A549 (cell line): ENCODE measurements around the gene SETBP1. TPM values are rescaled to one million over a fixed set of nuclear protein-coding genes. Genes with fewer than 3 reads are reported as not detected.
A peak's percentile ranks its signal among the peaks of the same experiment; 100 is the strongest.

Source experiments
- ATAC-seq, 2 experiments: fragments of 200-7000 bp in 1 of 2; fragments of >200 bp in 1 of 2; cut with Nextera tagmentation in 1 of 2; cut with Tn5 transposase in 1 of 2; 3 replicates each; pipeline versions ENCODE4 v1.8.0 to v1.9.1; 2018 to 2020; ENCODE audit warnings: mild to moderate bottlenecking in 1 of 2, moderate library complexity in 1 of 2
- CTCF ChIA-PET: fragments of 300-600 bp; sonication (Branson Sonifier 250); formaldehyde crosslinking; extraction: SDS; loops from one replicate; lab custom pipeline; 2021; ENCODE audit warnings: antibody characterized with exemption, inconsistent platforms; lab: Yijun Ruan, JAX
- POLR2A ChIA-PET: fragments of 350-600 bp; formaldehyde crosslinking; extraction: SDS; loops from one replicate; lab custom pipeline; 2021; ENCODE audit warnings: antibody characterized with exemption, inconsistent platforms; lab: Yijun Ruan, JAX
- DNase-seq, 2 experiments: peaks; one replicate each; pipeline versions ENCODE4 v3.0.0 to v3.0.0-alpha.2; 2011 to 2016; ENCODE audit warnings: low read depth in 1 of 2, low spot score in 1 of 2
- FAIRE-seq: peaks from 2 replicates; lab custom pipeline; 2011; peaks lifted over from hg19 to GRCh38; lab: Jason Lieb, UNC
- H3K27ac ChIP-seq, 2 experiments: fragments of >200 bp; sonication (Bioruptor Twin); formaldehyde crosslinking; 3 replicates each; pipeline ENCODE4 v1.5.1; 2016 to 2017
- H3K4me1 ChIP-seq: fragments of >200 bp; sonication (Bioruptor Twin); formaldehyde crosslinking; 3 replicates; pipeline ENCODE4 v1.6.1; 2016
- H3K4me2 ChIP-seq: fragments of >200 bp; sonication (Bioruptor Twin); formaldehyde crosslinking; 3 replicates; pipeline ENCODE4 v1.6.1; 2016
- H3K4me3 ChIP-seq: fragments of >200 bp; sonication (Bioruptor Twin); formaldehyde crosslinking; 3 replicates; pipeline ENCODE4 v1.5.1; 2016
- H3K9me3 ChIP-seq: fragments of >200 bp; sonication (Bioruptor Twin); formaldehyde crosslinking; 3 replicates; pipeline ENCODE4 v1.6.1; 2016
- CBX2 ChIP-seq: fragments of 200-600 bp; sonication (generic); IDR thresholded peaks from 2 replicates; pipeline ENCODE4 v1.6.1; 2016; ENCODE audit warnings: low read depth, mild to moderate bottlenecking, borderline replicate concordance
- CBX8 ChIP-seq: fragments of 200-600 bp; sonication (generic); IDR thresholded peaks from 2 replicates; pipeline ENCODE4 v1.6.1; 2016
- CEBPB ChIP-seq, 2 experiments: fragments of >200 bp in 1 of 2; sonication (Bioruptor Twin) in 1 of 2; formaldehyde crosslinking in 1 of 2; IDR thresholded peaks; 2 replicates each; pipeline ENCODE4 v1.6.1; 2012 to 2016
- CHD4 ChIP-seq: fragments of 200-600 bp; sonication (generic); IDR thresholded peaks from 2 replicates; pipeline ENCODE4 v1.6.1; 2016; ENCODE audit warnings: antibody characterized with exemption, mild to moderate bottlenecking, borderline replicate concordance
- EHF ChIP-seq: fragments of 250-450 bp; sonication (Bioruptor Pico); IDR thresholded peaks from 2 replicates; pipeline ENCODE4 v1.5.0; 2020; ENCODE audit warnings: mild to moderate bottlenecking
- EP300 ChIP-seq, 2 experiments: fragments of >200 bp; sonication (Bioruptor Twin); formaldehyde crosslinking; IDR thresholded peaks; 2 replicates in 1 of 2; 3 replicates in 1 of 2; pipeline ENCODE4 v1.6.1; 2016 to 2017
- FOSB ChIP-seq: fragments of 250-450 bp; sonication (Bioruptor Pico); IDR thresholded peaks from 2 replicates; pipeline ENCODE4 v1.5.0; 2020; ENCODE audit warnings: mild to moderate bottlenecking, moderate library complexity
- HDAC2 ChIP-seq: fragments of 200-600 bp; sonication (generic); IDR thresholded peaks from 2 replicates; pipeline ENCODE4 v1.6.1; 2016
- HOXB5 ChIP-seq: fragments of 250-450 bp; sonication (Bioruptor Pico); IDR thresholded peaks from 2 replicates; pipeline ENCODE4 v1.5.0; 2020; ENCODE audit warnings: mild to moderate bottlenecking, moderate library complexity
- KDM1A ChIP-seq: fragments of 200-600 bp; sonication (generic); IDR thresholded peaks from 2 replicates; pipeline ENCODE4 v1.6.1; 2016; ENCODE audit warnings: low read depth, mild to moderate bottlenecking
- MAFK ChIP-seq: fragments of 450-650 bp; IDR thresholded peaks from 2 replicates; pipeline ENCODE4 v1.6.1; 2014; ENCODE audit not compliant: partially characterized antibody
- MAZ ChIP-seq: fragments of 150-350 bp; IDR thresholded peaks from 2 replicates; pipeline ENCODE4 v1.6.1; 2014; ENCODE audit warnings: antibody characterized with exemption, low read depth, low read length, borderline replicate concordance
- NPAS2 ChIP-seq: fragments of 250-450 bp; sonication (Bioruptor Pico); IDR thresholded peaks from 2 replicates; pipeline ENCODE4 v1.8.0; 2022; ENCODE audit warnings: mild to moderate bottlenecking, moderate library complexity, borderline replicate concordance
- SMC3 ChIP-seq: fragments of >200 bp; sonication (Bioruptor Twin); formaldehyde crosslinking; IDR thresholded peaks from 3 replicates; pipeline ENCODE4 v1.6.1; 2018; ENCODE audit warnings: inconsistent platforms
- WGBS: methylation state at CpG from one replicate; pipeline ENCODE4 v1.1.6; 2017; ENCODE audit errors: missing lambda C conversion rate; 5-methylcytosine and 5-hydroxymethylcytosine counted together
- polyA plus RNA-seq, 4 experiments: library from polyadenylated mRNA; depleted of rRNA in 3 of 4; stranded (reverse); fragments of >200 nt; fragmentation: RNase III in 1 of 4; extraction: RNeasy Plus Mini Kit Qiagen cat#74134 plus additional on column Dnase treatment in 1 of 4; gene quantifications; 2 replicates in 3 of 4; 3 replicates in 1 of 4; pipeline ENCODE4 v1.2.3, GENCODE V29; 2011 to 2017
- TF ChIP-seq, protein P1 (sequence below): fragments of 250-450 bp; sonication (Bioruptor Pico); IDR thresholded peaks from 2 replicates; pipeline ENCODE4 v1.5.0; 2021; ENCODE audit warnings: mild to moderate bottlenecking, moderate library complexity, borderline replicate concordance
- TF ChIP-seq, protein P2 (sequence below): fragments of 200-600 bp; sonication (generic); IDR thresholded peaks from 2 replicates; pipeline ENCODE4 v1.6.1; 2016; ENCODE audit warnings: antibody characterized with exemption, mild to moderate bottlenecking, moderate library complexity

Gene SETBP1
- polyA plus RNA-seq, 2 of the 4 experiments (the other 2 are of a cell fraction), result 0.50 to 1.9 TPM

DNA sequence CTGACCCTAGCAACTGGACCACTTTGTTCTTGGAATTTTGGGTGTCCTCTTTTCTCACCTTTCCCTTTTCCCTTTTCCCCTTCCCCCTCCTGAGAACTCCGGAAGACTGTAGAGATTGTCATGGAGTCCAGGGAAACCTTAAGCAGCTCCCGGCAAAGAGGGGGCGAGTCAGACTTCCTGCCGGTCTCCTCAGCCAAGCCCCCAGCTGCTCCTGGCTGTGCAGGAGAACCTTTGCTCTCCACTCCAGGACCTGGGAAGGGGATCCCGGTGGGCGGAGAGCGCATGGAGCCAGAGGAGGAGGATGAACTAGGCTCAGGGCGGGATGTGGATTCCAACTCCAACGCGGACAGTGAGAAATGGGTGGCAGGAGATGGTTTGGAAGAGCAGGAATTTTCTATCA, 20.5 kb downstream of the SETBP1 start:
- no peak for TF ChIP-seq MAZ
- TF ChIP-seq EP300 (IDR thresholded peaks at IDR 0.05), result no peak
- TF ChIP-seq MAFK, result no peak
- TF ChIP-seq HOXB5 (CRISPR knock-in tag), result no peak
- TF ChIP-seq CBX2, result no peak
- TF ChIP-seq SMC3, result no peak
- TF ChIP-seq CBX8, result no peak
- no peak for TF ChIP-seq FOSB (CRISPR knock-in tag)
- TF ChIP-seq, protein P1, sequence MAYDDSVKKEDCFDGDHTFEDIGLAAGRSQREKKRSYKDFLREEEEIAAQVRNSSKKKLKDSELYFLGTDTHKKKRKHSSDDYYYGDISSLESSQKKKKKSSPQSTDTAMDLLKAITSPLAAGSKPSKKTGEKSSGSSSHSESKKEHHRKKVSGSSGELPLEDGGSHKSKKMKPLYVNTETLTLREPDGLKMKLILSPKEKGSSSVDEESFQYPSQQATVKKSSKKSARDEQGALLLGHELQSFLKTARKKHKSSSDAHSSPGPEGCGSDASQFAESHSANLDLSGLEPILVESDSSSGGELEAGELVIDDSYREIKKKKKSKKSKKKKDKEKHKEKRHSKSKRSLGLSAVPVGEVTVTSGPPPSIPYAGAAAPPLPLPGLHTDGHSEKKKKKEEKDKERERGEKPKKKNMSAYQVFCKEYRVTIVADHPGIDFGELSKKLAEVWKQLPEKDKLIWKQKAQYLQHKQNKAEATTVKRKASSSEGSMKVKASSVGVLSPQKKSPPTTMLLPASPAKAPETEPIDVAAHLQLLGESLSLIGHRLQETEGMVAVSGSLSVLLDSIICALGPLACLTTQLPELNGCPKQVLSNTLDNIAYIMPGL, result no peak
- no peak for TF ChIP-seq KDM1A
- no peak for TF ChIP-seq CHD4
- H3K27ac ChIP-seq, result no peak overlapping the region
- H3K9me3 ChIP-seq, result no peaks in the 10 kb centered on the region
- WGBS, result 67% methylated on average over 8 of the region's 10 CpGs
- ATAC-seq (no peak), FAIRE-seq (no peak), DNase-seq (no peak)
- no peaks in the 10 kb centered on the region for H3K4me1 ChIP-seq
- POLR2A ChIA-PET, result no interaction called here
- CTCF ChIA-PET, result no interaction called here
- H3K4me2 ChIP-seq, result no peak overlapping the region
- no peak overlapping the region for H3K4me3 ChIP-seq

DNA sequence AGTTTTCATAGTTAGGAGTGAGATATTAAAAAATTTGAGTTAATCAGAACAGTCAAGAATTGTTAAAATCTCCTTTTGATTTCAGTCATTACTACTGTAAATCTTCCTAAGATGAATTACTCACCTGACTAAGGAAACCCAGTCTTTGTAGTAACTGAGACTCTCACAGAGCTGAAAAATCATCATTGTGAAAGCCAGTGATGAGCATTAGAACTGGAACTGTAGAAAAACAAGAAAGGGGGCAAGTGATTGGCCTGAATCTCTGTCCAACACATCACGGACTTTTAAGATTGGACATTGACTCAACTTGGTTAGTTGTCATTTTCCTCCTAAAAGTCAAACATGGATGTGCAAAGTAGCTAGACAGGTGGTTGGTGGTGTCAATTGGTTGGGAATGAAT, 21.9 kb downstream of the SETBP1 start:
- 85% methylated on average over 1 of the region's 1 CpG for WGBS
- Histone ChIP-seq H3K9me3 (no peaks in the 10 kb centered on the region), H3K4me3 (no peak overlapping the region), H3K27ac (no peak overlapping the region), H3K4me2 (no peak overlapping the region), H3K4me1 (no peaks in the 10 kb centered on the region)
- DNase-seq, result no peak
- no peak for ATAC-seq
- ChIA-PET CTCF (no interaction called here), POLR2A (no interaction called here)
- no peak for FAIRE-seq
- TF ChIP-seq EHF (no peak), CEBPB (IDR thresholded peaks at IDR 0.05) (no peak), HDAC2 (no peak), NPAS2 (no peak), MAZ (no peak)
- TF ChIP-seq, protein P2, sequence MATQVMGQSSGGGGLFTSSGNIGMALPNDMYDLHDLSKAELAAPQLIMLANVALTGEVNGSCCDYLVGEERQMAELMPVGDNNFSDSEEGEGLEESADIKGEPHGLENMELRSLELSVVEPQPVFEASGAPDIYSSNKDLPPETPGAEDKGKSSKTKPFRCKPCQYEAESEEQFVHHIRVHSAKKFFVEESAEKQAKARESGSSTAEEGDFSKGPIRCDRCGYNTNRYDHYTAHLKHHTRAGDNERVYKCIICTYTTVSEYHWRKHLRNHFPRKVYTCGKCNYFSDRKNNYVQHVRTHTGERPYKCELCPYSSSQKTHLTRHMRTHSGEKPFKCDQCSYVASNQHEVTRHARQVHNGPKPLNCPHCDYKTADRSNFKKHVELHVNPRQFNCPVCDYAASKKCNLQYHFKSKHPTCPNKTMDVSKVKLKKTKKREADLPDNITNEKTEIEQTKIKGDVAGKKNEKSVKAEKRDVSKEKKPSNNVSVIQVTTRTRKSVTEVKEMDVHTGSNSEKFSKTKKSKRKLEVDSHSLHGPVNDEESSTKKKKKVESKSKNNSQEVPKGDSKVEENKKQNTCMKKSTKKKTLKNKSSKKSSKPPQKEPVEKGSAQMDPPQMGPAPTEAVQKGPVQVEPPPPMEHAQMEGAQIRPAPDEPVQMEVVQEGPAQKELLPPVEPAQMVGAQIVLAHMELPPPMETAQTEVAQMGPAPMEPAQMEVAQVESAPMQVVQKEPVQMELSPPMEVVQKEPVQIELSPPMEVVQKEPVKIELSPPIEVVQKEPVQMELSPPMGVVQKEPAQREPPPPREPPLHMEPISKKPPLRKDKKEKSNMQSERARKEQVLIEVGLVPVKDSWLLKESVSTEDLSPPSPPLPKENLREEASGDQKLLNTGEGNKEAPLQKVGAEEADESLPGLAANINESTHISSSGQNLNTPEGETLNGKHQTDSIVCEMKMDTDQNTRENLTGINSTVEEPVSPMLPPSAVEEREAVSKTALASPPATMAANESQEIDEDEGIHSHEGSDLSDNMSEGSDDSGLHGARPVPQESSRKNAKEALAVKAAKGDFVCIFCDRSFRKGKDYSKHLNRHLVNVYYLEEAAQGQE, result no peak

DNA sequence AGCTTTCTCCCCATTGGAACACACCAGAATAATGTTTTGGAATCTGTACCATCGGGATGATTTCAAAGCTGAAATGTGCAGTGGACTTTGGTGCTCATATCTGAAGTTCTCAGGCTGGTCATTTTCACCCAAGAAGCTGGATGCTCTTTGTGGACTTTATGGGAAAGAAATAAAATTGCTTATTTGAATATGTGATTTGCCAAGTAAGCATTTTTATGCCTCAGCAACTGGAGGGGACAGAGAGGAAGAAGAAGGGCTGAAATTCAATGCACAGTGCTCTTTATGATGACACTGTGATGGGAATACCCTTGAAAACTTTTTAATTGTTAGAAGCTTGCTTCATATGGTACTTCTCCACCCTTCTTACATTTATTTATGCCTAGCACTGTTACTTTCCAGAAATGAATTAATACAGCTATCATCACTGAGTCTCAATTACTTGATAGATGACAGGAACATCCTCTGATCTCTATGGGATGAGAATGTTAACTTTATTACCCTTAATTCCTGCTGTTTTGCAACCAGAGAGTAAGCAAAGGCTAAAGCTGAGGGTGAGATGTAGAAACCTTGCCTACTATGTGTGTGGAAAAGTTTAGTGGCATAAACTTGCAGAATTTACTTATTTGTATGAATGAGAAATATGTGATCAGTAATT, 23.6 kb downstream of the SETBP1 start:
- DNase-seq (no peak), FAIRE-seq (no peak), ATAC-seq (no peak)
- CTCF ChIA-PET, result no interaction called here
- 55% methylated on average over 1 of the region's 1 CpG for WGBS
- H3K4me3 ChIP-seq, result no peak overlapping the region
- no peak overlapping the region for H3K4me2 ChIP-seq
- no peaks in the 10 kb centered on the region for H3K4me1 ChIP-seq
- POLR2A ChIA-PET, result no interaction called here
- H3K9me3 ChIP-seq, result no peaks in the 10 kb centered on the region
- no peak overlapping the region for H3K27ac ChIP-seq
- peak; percentile 88 for TF ChIP-seq MAFK
- no peak for TF ChIP-seq CHD4
- TF ChIP-seq, all 56 proteins: peak for 1
